GM10248 (cell line): ENCODE data around the gene PSEN2.

Source experiments
- CTCF ChIA-PET: fragments of 300-600 bp; sonication (Branson Sonifier 250); formaldehyde crosslinking; extraction: SDS; loops from one replicate; lab custom pipeline; 2021; ENCODE audit warnings: antibody characterized with exemption; lab: Yijun Ruan, JAX
- POLR2A ChIA-PET: fragments of 350-650 bp; sonication (Branson Sonifier 250); formaldehyde crosslinking; extraction: SDS; loops from one replicate; lab custom pipeline; 2020; ENCODE audit warnings: antibody characterized with exemption; lab: Yijun Ruan, JAX
- DNase-seq: peaks from one replicate; pipeline ENCODE4 v3.0.0; 2012; ENCODE audit errors: extremely low spot score
- TF ChIP-seq, protein P1 (sequence below): IDR thresholded peaks from 2 replicates; pipeline ENCODE4 v1.5.1; 2012; ENCODE audit warnings: mild to moderate bottlenecking, low read depth; ENCODE audit errors: extremely low read depth, missing control alignments, control extremely low read depth

PSEN2 gene

GRCh38 chr1:226892524-226892875, 22.1 kb downstream of the PSEN2 start:
- DNase-seq, result no peak
- TF ChIP-seq, protein P1, sequence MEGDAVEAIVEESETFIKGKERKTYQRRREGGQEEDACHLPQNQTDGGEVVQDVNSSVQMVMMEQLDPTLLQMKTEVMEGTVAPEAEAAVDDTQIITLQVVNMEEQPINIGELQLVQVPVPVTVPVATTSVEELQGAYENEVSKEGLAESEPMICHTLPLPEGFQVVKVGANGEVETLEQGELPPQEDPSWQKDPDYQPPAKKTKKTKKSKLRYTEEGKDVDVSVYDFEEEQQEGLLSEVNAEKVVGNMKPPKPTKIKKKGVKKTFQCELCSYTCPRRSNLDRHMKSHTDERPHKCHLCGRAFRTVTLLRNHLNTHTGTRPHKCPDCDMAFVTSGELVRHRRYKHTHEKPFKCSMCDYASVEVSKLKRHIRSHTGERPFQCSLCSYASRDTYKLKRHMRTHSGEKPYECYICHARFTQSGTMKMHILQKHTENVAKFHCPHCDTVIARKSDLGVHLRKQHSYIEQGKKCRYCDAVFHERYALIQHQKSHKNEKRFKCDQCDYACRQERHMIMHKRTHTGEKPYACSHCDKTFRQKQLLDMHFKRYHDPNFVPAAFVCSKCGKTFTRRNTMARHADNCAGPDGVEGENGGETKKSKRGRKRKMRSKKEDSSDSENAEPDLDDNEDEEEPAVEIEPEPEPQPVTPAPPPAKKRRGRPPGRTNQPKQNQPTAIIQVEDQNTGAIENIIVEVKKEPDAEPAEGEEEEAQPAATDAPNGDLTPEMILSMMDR, result no peak
- ChIA-PET POLR2A (no interaction called here), CTCF (no interaction called here)

- ChIA-PET CTCF (interaction anchor here (1.0 kb wide), 1 partner anchor 18 kb away, joined by 3 read pairs; no protein-coding TSS in a partner anchor), POLR2A (no interaction called here)
- TF ChIP-seq, protein P1, result no peak
- DNase-seq, result no peak
Measured at GRCh38 chr1:226893936-226894335, 23.5 kb downstream of the PSEN2 start.

GRCh38 chr1:226894826-226895225, 24.4 kb downstream of the PSEN2 start:
- TF ChIP-seq, protein P1, result no peak
- ChIA-PET POLR2A (no interaction called here), CTCF (interaction anchor here (1.0 to 1.5 kb wide), 2 partner anchors 18 to 19 kb away, joined by 3 to 4 read pairs; no protein-coding TSS in a partner anchor)
- no peak for DNase-seq

DNA sequence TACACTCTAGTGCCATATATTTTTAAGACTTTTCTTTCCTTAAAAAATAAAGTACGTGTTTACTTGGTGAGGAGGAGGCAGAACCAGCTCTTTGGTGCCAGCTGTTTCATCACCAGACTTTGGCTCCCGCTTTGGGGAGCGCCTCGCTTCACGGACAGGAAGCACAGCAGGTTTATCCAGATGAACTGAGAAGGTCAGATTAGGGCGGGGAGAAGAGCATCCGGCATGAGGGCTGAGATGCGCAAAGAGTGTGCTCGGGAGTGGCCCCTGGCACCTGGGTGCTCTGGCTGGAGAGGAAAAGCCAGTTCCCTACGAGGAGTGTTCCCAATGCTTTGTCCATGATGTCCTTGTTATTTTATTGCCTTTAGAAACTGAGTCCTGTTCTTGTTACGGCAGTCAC, 25.2 kb downstream of the PSEN2 start:
- TF ChIP-seq, protein P1, result no peak
- POLR2A ChIA-PET, result no interaction called here
- CTCF ChIA-PET, result interaction anchor here (1.5 kb wide), 1 partner anchor 18 kb away, joined by 4 read pairs; no protein-coding TSS in a partner anchor
- DNase-seq, result no peak

DNA sequence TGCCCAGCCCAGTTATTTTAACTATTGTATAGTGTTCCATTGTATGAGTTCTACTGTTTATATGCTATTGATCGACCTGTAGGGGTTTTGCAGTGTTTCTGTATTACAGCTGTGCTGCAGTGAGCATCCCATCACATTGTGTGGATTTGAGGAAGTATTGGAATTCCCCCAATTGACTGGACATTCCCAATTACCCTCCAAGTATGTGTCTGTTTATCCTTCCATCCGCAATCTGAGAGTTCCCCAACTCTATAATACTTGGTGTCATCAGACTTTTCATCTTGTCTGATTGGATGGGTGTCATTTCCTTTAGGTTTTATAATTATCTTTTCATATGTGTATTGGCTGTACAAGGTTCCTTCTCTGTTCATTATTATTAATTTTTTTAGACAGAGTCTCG, 27.8 kb downstream of the PSEN2 start:
- TF ChIP-seq, protein P1, result no peak
- POLR2A ChIA-PET, result no interaction called here
- DNase-seq, result no peak
- CTCF ChIA-PET, result interaction anchor here (1.1 kb wide), 1 partner anchor 12 kb away, joined by 3 read pairs; no protein-coding TSS in a partner anchor

DNA sequence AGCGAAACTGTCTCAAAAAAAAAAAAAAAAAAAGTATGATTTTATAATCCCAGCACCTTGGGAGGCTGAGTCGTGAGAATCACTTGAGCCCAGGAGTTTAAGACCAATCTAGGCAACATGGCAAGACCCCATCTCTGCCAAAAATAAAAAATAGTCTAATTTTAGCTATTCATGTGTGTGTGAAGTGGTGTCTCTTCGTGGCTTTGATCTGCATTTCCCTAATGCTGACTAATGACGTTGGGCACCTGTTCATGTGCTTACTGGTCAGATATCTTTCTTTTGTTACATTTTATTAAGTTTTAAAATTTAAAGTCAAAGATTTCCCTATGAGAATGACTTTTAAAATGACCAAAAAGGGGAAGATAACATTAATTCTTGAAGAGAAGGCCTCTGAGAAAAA, 31.0 kb downstream of the PSEN2 start:
- CTCF ChIA-PET, result interaction anchor here (1.6 kb wide), 1 partner anchor 15 kb away, joined by 3 read pairs; no protein-coding TSS in a partner anchor
- POLR2A ChIA-PET, result no interaction called here
- no peak for DNase-seq
- TF ChIP-seq, protein P1, result no peak
